HepG2 (cell line): ENCODE measurements around the gene NELFB. TPM values are rescaled to one million over a fixed set of nuclear protein-coding genes. Genes with fewer than 3 reads are reported as not detected.

Source experiments
- BHLHE40 ChIP-seq: IDR thresholded peaks from 2 replicates; pipeline ENCODE4 v1.6.1; 2011; ENCODE audit warnings: low read length, improper control_type of control experiment
- HDAC1 ChIP-seq: sonication (generic); formaldehyde crosslinking; IDR thresholded peaks from 2 replicates; pipeline ENCODE4 v1.5.1; 2020; ENCODE audit warnings: mild to moderate bottlenecking, missing genetic modification reagents
- LRRFIP1 ChIP-seq: sonication (generic); formaldehyde crosslinking; conservative IDR thresholded peaks from 2 replicates; pipeline ENCODE4 v1.4.0; 2020; ENCODE audit warnings: missing genetic modification reagents
- MAFG ChIP-seq: sonication (generic); formaldehyde crosslinking; IDR thresholded peaks from 2 replicates; pipeline ENCODE4 v1.5.1; 2020; ENCODE audit warnings: mild to moderate bottlenecking, missing genetic modification reagents
- PREB ChIP-seq: sonication (generic); formaldehyde crosslinking; IDR thresholded peaks from 2 replicates; pipeline ENCODE4 v1.4.0; 2020; ENCODE audit warnings: missing genetic modification reagents
- SMARCE1 ChIP-seq: fragments of 450-650 bp; IDR thresholded peaks from 2 replicates; pipeline ENCODE4 v1.6.1; 2017; ENCODE audit warnings: borderline replicate concordance
- TGIF2 ChIP-seq: IDR thresholded peaks from 2 replicates; pipeline ENCODE4 v1.6.1; 2016; ENCODE audit warnings: control low read depth, missing compliant biosample characterization
- THAP8 ChIP-seq: sonication (generic); formaldehyde crosslinking; IDR thresholded peaks from 2 replicates; pipeline ENCODE4 v1.5.1; 2020; ENCODE audit warnings: missing genetic modification reagents, mild to moderate bottlenecking, borderline replicate concordance
- ZFP36 ChIP-seq: fragments of 150-350 bp; IDR thresholded peaks from 2 replicates; pipeline ENCODE4 v1.6.1; 2018; ENCODE audit warnings: borderline replicate concordance, low read length, low read depth; ENCODE audit not compliant: partially characterized antibody
- ZMYM4 ChIP-seq: sonication (generic); formaldehyde crosslinking; IDR thresholded peaks from 2 replicates; pipeline ENCODE4 v1.8.1; 2023; ENCODE audit warnings: mild to moderate bottlenecking, missing genetic modification reagents
- ZNF446 ChIP-seq: sonication (generic); formaldehyde crosslinking; IDR thresholded peaks from 2 replicates; pipeline ENCODE4 v1.5.0; 2020; ENCODE audit warnings: mild to moderate bottlenecking, missing genetic modification reagents
- ZNF496 ChIP-seq: sonication (generic); formaldehyde crosslinking; IDR thresholded peaks from 2 replicates; pipeline ENCODE4 v1.8.1; 2023; ENCODE audit warnings: mild to moderate bottlenecking, moderate library complexity, missing genetic modification reagents; ENCODE audit not compliant: insufficient replicate concordance
- ZNF513 ChIP-seq: sonication (generic); formaldehyde crosslinking; conservative IDR thresholded peaks from 2 replicates; pipeline ENCODE4 v1.5.0; 2020; ENCODE audit warnings: missing genetic modification reagents
- ZNF615 ChIP-seq: sonication (generic); formaldehyde crosslinking; IDR thresholded peaks from 2 replicates; pipeline ENCODE4 v1.5.0; 2020; ENCODE audit warnings: mild to moderate bottlenecking, missing genetic modification reagents, borderline replicate concordance
- ZNF740 ChIP-seq: sonication (generic); formaldehyde crosslinking; IDR thresholded peaks from 2 replicates; pipeline ENCODE4 v1.4.0; 2020; ENCODE audit warnings: missing genetic modification reagents
- polyA plus RNA-seq, 8 experiments: library from polyadenylated mRNA; depleted of rRNA in 3 of 8; stranded (reverse) in 7 of 8; unstranded in 1 of 8; fragments of >200 nt; fragmentation: Illumina TruSeq in 4 of 8; extraction: Trizol in 4 of 8; gene quantifications; 2 replicates each; pipeline versions ENCODE4 v1.2.1 to v1.2.3, GENCODE V29; 2011 to 2016; ENCODE audit warnings: low read depth in 4 of 8, missing spikeins in 1 of 8, mixed read lengths in 1 of 8; ENCODE audit not compliant: insufficient read depth in 1 of 8
- total RNA-seq, 5 experiments: library from RNA; depleted of rRNA; stranded (reverse); fragments of >200 nt; fragmentation: Illumina TruSeq; extraction: Trizol; gene quantifications; 2 replicates each; pipeline ENCODE4 v1.2.3, GENCODE V29; 2016; ENCODE audit warnings: low read depth in 1 of 5
- TF ChIP-seq, protein P1 (sequence below): sonication (generic); formaldehyde crosslinking; IDR thresholded peaks from 2 replicates; pipeline ENCODE4 v1.8.1; 2023; ENCODE audit warnings: mild to moderate bottlenecking, moderate library complexity, missing genetic modification reagents
- TF ChIP-seq, protein P2 (sequence below): sonication (generic); formaldehyde crosslinking; IDR thresholded peaks from 2 replicates; pipeline ENCODE4 v1.4.0; 2020; ENCODE audit warnings: missing genetic modification reagents, borderline replicate concordance

Gene NELFB
- total and polyA plus RNA-seq, 2 of the 13 experiments (the other 11 are each of a cell fraction or from before 2014, with no cell fraction given) = 26.5 to 45.8 TPM

GRCh38 chr9:137218754-137219271, 36.3 kb upstream of the NELFB start (continued):
- TF ChIP-seq LRRFIP1 (no peak), PREB (CRISPR knock-in tag) (no peak), SMARCE1 (no peak), HDAC1 (CRISPR knock-in tag) (peak; percentile 79), MAFG (CRISPR knock-in tag) (no peak), ZNF615 (no peak), TGIF2 (CRISPR knock-in tag) (no peak; the same call in none of the 2 replicates), THAP8 (CRISPR knock-in tag) (no peak), ZFP36 (no peak), ZNF446 (CRISPR knock-in tag) (no peak), BHLHE40 (no peak), ZMYM4 (no peak), ZNF496 (no peak), ZNF740 (no peak), ZNF513 (CRISPR knock-in tag) (no peak)
- TF ChIP-seq, protein P1, sequence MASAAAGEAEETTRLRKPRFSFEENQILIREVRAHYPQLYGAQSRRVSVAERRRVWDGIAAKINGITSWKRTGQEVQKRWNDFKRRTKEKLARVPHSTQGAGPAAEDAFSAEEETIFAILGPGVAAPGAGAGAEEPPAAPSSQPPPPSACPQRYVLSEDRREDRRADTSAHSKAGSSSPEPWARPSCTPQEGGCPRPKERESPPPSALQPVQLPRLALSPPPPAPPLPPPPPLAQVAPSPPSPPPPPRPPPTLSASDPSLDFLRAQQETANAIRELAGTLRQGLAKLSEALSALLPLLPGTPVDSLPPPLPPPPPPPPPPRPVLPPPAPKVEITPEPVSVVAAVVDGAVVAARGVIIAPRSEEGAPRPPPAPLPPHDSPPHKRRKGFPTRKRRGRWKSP (CRISPR knock-in tag) = peak; percentile 58; the same call in 1 of the 2 replicates
- TF ChIP-seq, protein P2, sequence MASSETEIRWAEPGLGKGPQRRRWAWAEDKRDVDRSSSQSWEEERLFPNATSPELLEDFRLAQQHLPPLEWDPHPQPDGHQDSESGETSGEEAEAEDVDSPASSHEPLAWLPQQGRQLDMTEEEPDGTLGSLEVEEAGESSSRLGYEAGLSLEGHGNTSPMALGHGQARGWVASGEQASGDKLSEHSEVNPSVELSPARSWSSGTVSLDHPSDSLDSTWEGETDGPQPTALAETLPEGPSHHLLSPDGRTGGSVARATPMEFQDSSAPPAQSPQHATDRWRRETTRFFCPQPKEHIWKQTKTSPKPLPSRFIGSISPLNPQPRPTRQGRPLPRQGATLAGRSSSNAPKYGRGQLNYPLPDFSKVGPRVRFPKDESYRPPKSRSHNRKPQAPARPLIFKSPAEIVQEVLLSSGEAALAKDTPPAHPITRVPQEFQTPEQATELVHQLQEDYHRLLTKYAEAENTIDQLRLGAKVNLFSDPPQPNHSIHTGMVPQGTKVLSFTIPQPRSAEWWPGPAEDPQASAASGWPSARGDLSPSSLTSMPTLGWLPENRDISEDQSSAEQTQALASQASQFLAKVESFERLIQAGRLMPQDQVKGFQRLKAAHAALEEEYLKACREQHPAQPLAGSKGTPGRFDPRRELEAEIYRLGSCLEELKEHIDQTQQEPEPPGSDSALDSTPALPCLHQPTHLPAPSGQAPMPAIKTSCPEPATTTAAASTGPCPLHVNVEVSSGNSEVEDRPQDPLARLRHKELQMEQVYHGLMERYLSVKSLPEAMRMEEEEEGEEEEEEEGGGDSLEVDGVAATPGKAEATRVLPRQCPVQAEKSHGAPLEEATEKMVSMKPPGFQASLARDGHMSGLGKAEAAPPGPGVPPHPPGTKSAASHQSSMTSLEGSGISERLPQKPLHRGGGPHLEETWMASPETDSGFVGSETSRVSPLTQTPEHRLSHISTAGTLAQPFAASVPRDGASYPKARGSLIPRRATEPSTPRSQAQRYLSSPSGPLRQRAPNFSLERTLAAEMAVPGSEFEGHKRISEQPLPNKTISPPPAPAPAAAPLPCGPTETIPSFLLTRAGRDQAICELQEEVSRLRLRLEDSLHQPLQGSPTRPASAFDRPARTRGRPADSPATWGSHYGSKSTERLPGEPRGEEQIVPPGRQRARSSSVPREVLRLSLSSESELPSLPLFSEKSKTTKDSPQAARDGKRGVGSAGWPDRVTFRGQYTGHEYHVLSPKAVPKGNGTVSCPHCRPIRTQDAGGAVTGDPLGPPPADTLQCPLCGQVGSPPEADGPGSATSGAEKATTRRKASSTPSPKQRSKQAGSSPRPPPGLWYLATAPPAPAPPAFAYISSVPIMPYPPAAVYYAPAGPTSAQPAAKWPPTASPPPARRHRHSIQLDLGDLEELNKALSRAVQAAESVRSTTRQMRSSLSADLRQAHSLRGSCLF (CRISPR knock-in tag) = no peak
